Endometrial microvascular endothelial cells (primary cell): ENCODE data around the gene CRIP2. TPM values are rescaled to one million over a fixed set of nuclear protein-coding genes. Genes with fewer than 3 reads are reported as not detected.

Source experiments
- in situ Hi-C: cut with HindIII; loops from 2 replicates; pipeline ENCODE4 v1.10.0; 2017; ENCODE audit warnings: low sequenced_read_pairs, low pct_unique_long_range_greater_than_20kb; ENCODE audit errors: inconsistent ontology term
- total RNA-seq: library from RNA; depleted of rRNA; stranded (reverse); fragments of >200 nt; gene quantifications from one replicate; pipeline ENCODE4 v1.2.3, GENCODE V29; 2015; ENCODE audit errors: inconsistent ontology term

Gene CRIP2
- total RNA-seq, 1 donor from 2014 or later: 262 TPM

GRCh38 chr14:105456736-105457617 is 17.6 kb upstream of the CRIP2 start:
- in situ Hi-C loops: no loop called here

- in situ Hi-C loops: no loop called here
Measured at GRCh38 chr14:105458010-105458409, 16.6 kb upstream of the CRIP2 start.

- in situ Hi-C loops: no loop called here
Measured at GRCh38 chr14:105458571-105458970, 16.1 kb upstream of the CRIP2 start.

- in situ Hi-C loops: no loop called here
Measured at GRCh38 chr14:105460116-105460515, 14.5 kb upstream of the CRIP2 start.

- in situ Hi-C loops: no loop called here
Measured at GRCh38 chr14:105460616-105461015, 14.0 kb upstream of the CRIP2 start.

- in situ Hi-C loops: no loop called here
Measured at GRCh38 chr14:105461903-105462302, 12.7 kb upstream of the CRIP2 start.

- in situ Hi-C loops: no loop called here
Measured at GRCh38 chr14:105464501-105464900, 10.1 kb upstream of the CRIP2 start.

GRCh38 chr14:105465209-105466031 is 9.2 kb upstream of the CRIP2 start:
- in situ Hi-C loops: no loop called here

GRCh38 chr14:105466531-105467248 is 7.9 kb upstream of the CRIP2 start:
- in situ Hi-C loops: no loop called here

- in situ Hi-C loops: no loop called here
Measured at GRCh38 chr14:105467249-105467941, 7.2 kb upstream of the CRIP2 start.

- in situ Hi-C loops: no loop called here
Measured at GRCh38 chr14:105467942-105468471, 6.6 kb upstream of the CRIP2 start.

GRCh38 chr14:105468621-105469241 is 5.9 kb upstream of the CRIP2 start:
- in situ Hi-C loops: no loop called here

GRCh38 chr14:105469456-105470349 is 4.9 kb upstream of the CRIP2 start:
- in situ Hi-C loops: no loop called here

- in situ Hi-C loops: no loop called here
Measured at GRCh38 chr14:105470350-105471296, 4.0 kb upstream of the CRIP2 start.

GRCh38 chr14:105471297-105471821 is 3.3 kb upstream of the CRIP2 start:
- in situ Hi-C loops: no loop called here
